NCI-H128 (cell line): ENCODE measurements around the gene MDM2.

Source experiments
- DNase-seq: peaks from one replicate; lab custom pipeline; 2025; ENCODE audit not compliant: unreplicated experiment; lab: John Stamatoyannopoulos, UW

The MDM2 gene

GRCh38 chr12:68870443-68870842 lies 62.5 kb downstream of the MDM2 start:
- no peak for DNase-seq

GRCh38 chr12:68871396-68871795 lies 63.4 kb downstream of the MDM2 start:
- DNase-seq = no peak

GRCh38 chr12:68871921-68872320 lies 63.9 kb downstream of the MDM2 start:
- no peak for DNase-seq

GRCh38 chr12:68873316-68873715 lies 65.3 kb downstream of the MDM2 start:
- DNase-seq = no peak

- no peak for DNase-seq
These were observed 68.5 kb downstream of the MDM2 start for GRCh38 chr12:68876461-68876860.

- DNase-seq = no peak
These were observed 69.6 kb downstream of the MDM2 start for GRCh38 chr12:68877583-68877982.

GRCh38 chr12:68878283-68878682 lies 70.3 kb downstream of the MDM2 start:
- no peak for DNase-seq

GRCh38 chr12:68878846-68879245 lies 70.9 kb downstream of the MDM2 start:
- no peak for DNase-seq

- no peak for DNase-seq
These were observed 72.8 kb downstream of the MDM2 start for GRCh38 chr12:68880660-68881325.

GRCh38 chr12:68882251-68882964 lies 74.4 kb downstream of the MDM2 start:
- no peak for DNase-seq

- no peak for DNase-seq
These were observed 75.2 kb downstream of the MDM2 start for GRCh38 chr12:68883151-68883550.

- no peak for DNase-seq
These were observed 76.3 kb downstream of the MDM2 start for GRCh38 chr12:68884251-68884650.

- DNase-seq = no peak
These were observed 77.4 kb downstream of the MDM2 start for GRCh38 chr12:68885381-68885780.

- no peak for DNase-seq
These were observed 78.9 kb downstream of the MDM2 start for GRCh38 chr12:68886636-68887572.

- no peak for DNase-seq
These were observed 79.7 kb downstream of the MDM2 start for GRCh38 chr12:68887641-68888040.

- DNase-seq = no peak
These were observed 80.3 kb downstream of the MDM2 start for GRCh38 chr12:68888243-68888642.

GRCh38 chr12:68890701-68891113 lies 82.7 kb downstream of the MDM2 start:
- no peak for DNase-seq

GRCh38 chr12:68891141-68891540 lies 83.2 kb downstream of the MDM2 start:
- no peak for DNase-seq

GRCh38 chr12:68893201-68893600 lies 85.2 kb downstream of the MDM2 start:
- no peak for DNase-seq

- DNase-seq = no peak
These were observed 85.8 kb downstream of the MDM2 start for GRCh38 chr12:68893741-68894140.

GRCh38 chr12:68894276-68894855 lies 86.4 kb downstream of the MDM2 start:
- DNase-seq = no peak
